GM13977 (cell line): ENCODE data around the gene CDK6.

Source experiments
- DNase-seq: peaks from one replicate; pipeline ENCODE4 v3.0.0; 2012; ENCODE audit warnings: low spot score
- in situ Hi-C: fragments of 300-500 bp; cut with MboI; formaldehyde crosslinking; loops from one replicate; pipeline ENCODE4 v1.12.0; 2022; ENCODE audit warnings: low sequenced_read_pairs, low pct_unique_long_range_greater_than_20kb, mixed read lengths, inconsistent platforms; ENCODE audit not compliant: unreplicated experiment
- TF ChIP-seq, protein P1 (sequence below): IDR thresholded peaks from 2 replicates; pipeline ENCODE4 v1.5.1; 2012; ENCODE audit warnings: mild to moderate bottlenecking, control low read depth; ENCODE audit not compliant: insufficient read depth; ENCODE audit errors: extremely low read depth, missing control alignments

CDK6 gene

DNA sequence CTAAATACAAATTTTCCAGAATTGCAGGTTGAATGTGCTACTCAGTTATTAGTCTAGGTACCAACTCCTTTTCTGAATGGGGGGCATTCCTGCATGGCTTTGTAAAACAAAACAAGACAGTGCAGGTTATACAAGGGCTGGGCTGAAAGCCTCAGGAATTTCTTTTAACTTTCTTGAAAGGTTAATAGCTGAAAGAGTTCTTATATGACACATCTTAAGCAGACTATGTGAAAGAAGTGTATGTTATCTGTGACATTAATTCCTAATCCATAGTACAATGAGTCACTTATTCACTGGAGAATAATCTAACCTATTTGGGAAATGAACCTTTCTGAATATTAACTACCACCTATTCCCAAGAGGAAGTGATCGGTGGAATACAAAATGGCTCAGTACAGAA lies 130.5 kb downstream of the CDK6 start:
- in situ Hi-C loops, result no loop called here

DNA sequence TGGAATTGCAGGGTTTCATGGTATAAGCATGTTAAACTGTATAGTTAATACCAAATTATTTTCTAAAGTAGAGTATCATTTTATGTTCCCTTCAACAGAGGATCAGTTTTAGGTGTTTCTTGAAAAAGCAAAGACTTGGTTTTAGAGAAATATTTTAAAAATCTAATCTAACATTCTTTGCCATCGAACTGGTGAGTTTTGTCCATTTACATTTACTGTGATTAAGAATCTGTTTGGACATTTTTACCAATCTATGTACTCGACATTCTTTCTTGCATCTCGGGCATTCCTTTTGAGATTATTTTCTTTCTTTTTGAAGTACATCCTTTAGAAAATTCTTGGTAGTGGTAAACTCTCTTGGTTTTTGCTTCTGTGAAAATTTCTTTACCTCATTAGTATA lies 131.5 kb downstream of the CDK6 start:
- in situ Hi-C loops, result no loop called here
- DNase-seq, result no peak
- TF ChIP-seq, protein P1, sequence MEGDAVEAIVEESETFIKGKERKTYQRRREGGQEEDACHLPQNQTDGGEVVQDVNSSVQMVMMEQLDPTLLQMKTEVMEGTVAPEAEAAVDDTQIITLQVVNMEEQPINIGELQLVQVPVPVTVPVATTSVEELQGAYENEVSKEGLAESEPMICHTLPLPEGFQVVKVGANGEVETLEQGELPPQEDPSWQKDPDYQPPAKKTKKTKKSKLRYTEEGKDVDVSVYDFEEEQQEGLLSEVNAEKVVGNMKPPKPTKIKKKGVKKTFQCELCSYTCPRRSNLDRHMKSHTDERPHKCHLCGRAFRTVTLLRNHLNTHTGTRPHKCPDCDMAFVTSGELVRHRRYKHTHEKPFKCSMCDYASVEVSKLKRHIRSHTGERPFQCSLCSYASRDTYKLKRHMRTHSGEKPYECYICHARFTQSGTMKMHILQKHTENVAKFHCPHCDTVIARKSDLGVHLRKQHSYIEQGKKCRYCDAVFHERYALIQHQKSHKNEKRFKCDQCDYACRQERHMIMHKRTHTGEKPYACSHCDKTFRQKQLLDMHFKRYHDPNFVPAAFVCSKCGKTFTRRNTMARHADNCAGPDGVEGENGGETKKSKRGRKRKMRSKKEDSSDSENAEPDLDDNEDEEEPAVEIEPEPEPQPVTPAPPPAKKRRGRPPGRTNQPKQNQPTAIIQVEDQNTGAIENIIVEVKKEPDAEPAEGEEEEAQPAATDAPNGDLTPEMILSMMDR, result no peak

More for the DNA sequence above, 130.5 kb downstream of the CDK6 start:
- no peak for DNase-seq
- TF ChIP-seq, protein P1, result no peak

DNA sequence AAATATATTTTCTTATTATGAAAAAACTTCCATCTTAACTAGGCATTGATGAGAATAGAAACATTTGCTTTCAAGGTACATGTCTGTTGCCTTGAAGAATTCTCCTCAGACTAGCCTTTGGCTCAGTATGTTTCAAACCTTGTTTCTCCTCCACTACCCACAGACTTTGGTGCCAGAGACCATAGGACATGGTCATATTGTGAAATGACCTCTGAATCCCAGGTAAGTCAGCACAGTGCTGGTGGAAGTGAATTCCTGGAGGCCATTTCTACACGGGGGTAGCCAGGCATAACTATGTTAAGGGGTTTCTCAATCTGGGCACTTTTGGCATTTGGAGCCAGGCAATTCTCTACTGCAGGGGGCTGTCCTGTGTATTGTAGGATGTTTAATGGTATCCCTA lies 133.8 kb downstream of the CDK6 start:
- no peak for DNase-seq
- TF ChIP-seq, protein P1, result no peak
- in situ Hi-C loops, result no loop called here

DNA sequence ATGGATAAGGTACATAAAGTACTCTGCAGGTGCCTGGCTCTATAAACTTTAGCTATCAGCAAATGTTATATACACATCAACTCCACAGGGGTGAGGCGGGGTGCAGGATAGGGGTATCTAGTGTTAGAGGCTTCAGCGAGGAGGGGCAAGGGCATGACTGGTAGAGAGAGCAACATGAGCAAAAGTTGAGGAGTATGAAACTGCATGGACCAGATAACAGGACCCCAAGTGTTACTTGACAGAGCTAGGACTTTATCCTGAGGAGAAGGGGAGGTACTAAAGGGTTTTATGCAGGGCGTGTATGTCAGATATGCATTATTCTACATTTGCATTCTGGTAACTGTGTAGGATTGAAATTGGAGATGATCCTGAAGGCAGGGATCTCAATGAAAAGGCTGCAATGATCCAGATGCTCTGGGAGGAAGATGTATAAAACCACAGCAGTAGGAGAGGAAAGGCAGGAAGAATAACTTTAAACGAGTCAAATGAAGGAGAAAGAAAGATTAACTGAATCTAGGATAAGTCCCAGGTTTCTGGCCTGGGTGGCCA lies 136.3 kb downstream of the CDK6 start:
- DNase-seq, result no peak
- TF ChIP-seq, protein P1, result no peak
- in situ Hi-C loops, result loop anchor here (10.0 kb wide), 1 partner anchor 355 kb away; no protein-coding TSS in a partner anchor

DNA sequence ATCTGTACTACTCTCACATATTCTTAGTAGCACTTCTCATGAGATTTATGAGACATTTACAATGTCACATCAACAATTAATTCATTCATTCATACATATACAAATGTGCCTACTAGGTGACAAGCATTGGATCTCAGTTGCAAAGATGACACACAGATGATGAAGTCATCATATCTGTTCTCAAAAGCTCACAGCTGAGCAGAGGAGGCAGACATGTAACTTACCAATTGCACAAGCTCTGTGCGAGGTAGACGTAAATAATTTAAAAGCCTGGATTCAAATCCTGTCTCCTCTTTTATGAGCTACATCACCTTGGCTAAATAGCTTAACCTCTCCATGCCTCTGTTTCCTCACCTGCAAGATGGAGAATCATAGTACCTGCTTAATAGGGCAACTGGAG lies 136.8 kb downstream of the CDK6 start:
- no peak for DNase-seq
- in situ Hi-C loops, result loop anchor here (10.0 kb wide), 1 partner anchor 355 kb away; no protein-coding TSS in a partner anchor

DNA sequence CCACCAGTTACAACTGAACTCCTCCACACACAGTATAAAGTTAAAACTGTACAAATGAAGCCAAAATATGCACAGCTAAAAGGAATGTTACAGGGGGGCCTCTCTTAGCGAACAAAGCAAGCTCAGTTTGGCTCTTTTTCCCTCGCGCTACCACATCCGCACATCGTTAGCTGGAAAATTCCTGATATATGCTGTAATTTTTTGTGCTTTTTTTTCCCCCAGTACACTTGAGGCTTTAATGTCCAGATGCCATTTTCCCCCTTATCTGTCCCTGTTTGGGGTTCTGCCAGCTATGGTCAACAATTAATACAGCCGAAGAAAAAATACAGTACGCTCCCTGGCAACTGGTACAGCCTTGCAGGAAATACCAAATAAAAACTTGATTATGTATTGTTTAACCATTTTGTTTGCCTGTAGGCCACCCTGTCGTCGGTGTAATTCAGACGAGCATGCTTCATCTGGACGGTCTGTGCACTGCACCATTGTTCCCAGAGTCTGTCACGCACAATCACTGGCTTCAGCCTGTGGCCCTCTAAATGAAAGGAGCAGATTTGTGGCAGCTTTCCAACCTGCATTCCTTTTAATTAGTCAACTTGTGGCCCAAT lies 138.0 kb downstream of the CDK6 start:
- TF ChIP-seq, protein P1, result no peak
- in situ Hi-C loops, result loop anchor here (10.0 kb wide), 1 partner anchor 356 kb away; no protein-coding TSS in a partner anchor
- DNase-seq, result no peak

More for the DNA sequence above, 136.8 kb downstream of the CDK6 start:
- TF ChIP-seq, protein P1, result no peak
